ENCODE data around the gene ITCH. TPM values are rescaled to one million over a fixed set of nuclear protein-coding genes. Genes with fewer than 3 reads are reported as not detected.

The ITCH gene
- total RNA-seq, 2 experiments from 2014 or later = 41.4 to 43.5 TPM

- Mint-ChIP-seq H3K36me3 (ENCODE audit: low read depth) (peaks cover 27% of the 10 kb centered on the region), H3K4me3 (no peak overlapping the region), H3K4me1 (peaks cover 28% of the 10 kb centered on the region), H3K9me3 (ENCODE audit: low read depth) (no peaks in the 10 kb centered on the region), H3K27me3 (no peaks in the 10 kb centered on the region), H3K27ac (no peak overlapping the region)
- intact Hi-C loops (cut with DNase I, micrococcal nuclease) = no loop called here
- POLR2A ChIA-PET = no interaction called here
- CTCF ChIA-PET = interaction anchor here (0.6 to 1.5 kb wide), 3 partner anchors 13 to 929 kb away, joined by 3 to 4 read pairs (median 4); no protein-coding TSS in a partner anchor
- DNase-seq (no peak), ATAC-seq (no peak)
Observed at GRCh38 chr20:34525342-34525708, 162.3 kb downstream of the ITCH start.

GRCh38 chr20:34525709-34526416 lies 162.8 kb downstream of the ITCH start:
- Mint-ChIP-seq H3K36me3 (ENCODE audit: low read depth) (peaks cover 27% of the 10 kb centered on the region), H3K4me3 (no peak overlapping the region), H3K27ac (no peak overlapping the region), H3K27me3 (no peaks in the 10 kb centered on the region), H3K4me1 (peaks cover 28% of the 10 kb centered on the region), H3K9me3 (ENCODE audit: low read depth) (no peaks in the 10 kb centered on the region)
- intact Hi-C loops (cut with DNase I, micrococcal nuclease) = no loop called here
- POLR2A ChIA-PET = no interaction called here
- DNase-seq (no peak), ATAC-seq (no peak)
- CTCF ChIA-PET = interaction anchor here (0.6 to 1.7 kb wide), 5 partner anchors 10 to 928 kb away, joined by 3 to 9 read pairs (median 4); partner anchors contain the start of gene DYNLRB1

GRCh38 chr20:34526466-34526865 lies 163.4 kb downstream of the ITCH start:
- Mint-ChIP-seq H3K4me1 (peaks cover 25% of the 10 kb centered on the region), H3K27ac (no peak overlapping the region), H3K4me3 (no peak overlapping the region), H3K27me3 (no peaks in the 10 kb centered on the region), H3K9me3 (ENCODE audit: low read depth) (no peaks in the 10 kb centered on the region), H3K36me3 (ENCODE audit: low read depth) (peaks cover 27% of the 10 kb centered on the region)
- ChIA-PET CTCF (interaction anchor here (0.7 to 1.7 kb wide), 5 partner anchors 10 to 397 kb away, joined by 3 to 9 read pairs (median 4); partner anchors contain the start of gene DYNLRB1), POLR2A (no interaction called here)
- ATAC-seq (no peak), DNase-seq (no peak)
- intact Hi-C loops (cut with DNase I, micrococcal nuclease) = no loop called here

- Mint-ChIP-seq H3K27ac (no peak overlapping the region), H3K4me3 (no peak overlapping the region), H3K9me3 (ENCODE audit: low read depth) (no peaks in the 10 kb centered on the region), H3K27me3 (no peaks in the 10 kb centered on the region), H3K36me3 (ENCODE audit: low read depth) (peaks cover 24% of the 10 kb centered on the region), H3K4me1 (peaks cover 19% of the 10 kb centered on the region)
- DNase-seq (no peak), ATAC-seq (no peak)
- ChIA-PET POLR2A (no interaction called here), CTCF (interaction anchor here (0.7 to 1.7 kb wide), 4 partner anchors 10 to 398 kb away, joined by 3 to 9 read pairs (median 4); partner anchors contain the start of gene DYNLRB1)
- intact Hi-C loops (cut with DNase I, micrococcal nuclease) = no loop called here
Observed at GRCh38 chr20:34527016-34527415, 163.9 kb downstream of the ITCH start.

- Mint-ChIP-seq H3K27me3 (no peaks in the 10 kb centered on the region), H3K9me3 (ENCODE audit: low read depth) (no peaks in the 10 kb centered on the region), H3K4me3 (no peak overlapping the region), H3K27ac (no peak overlapping the region), H3K36me3 (ENCODE audit: low read depth) (peaks cover 19% of the 10 kb centered on the region), H3K4me1 (peaks cover 3% of the 10 kb centered on the region)
- POLR2A ChIA-PET = no interaction called here
- CTCF ChIA-PET = no interaction called here
- ATAC-seq (no peak), DNase-seq (no peak)
- intact Hi-C loops (cut with DNase I, micrococcal nuclease) = no loop called here
Observed at GRCh38 chr20:34528921-34529297, 165.8 kb downstream of the ITCH start.

- intact Hi-C loops (cut with DNase I, micrococcal nuclease) = no loop called here
- POLR2A ChIA-PET = no interaction called here
- CTCF ChIA-PET = interaction anchor here (0.6 to 2.6 kb wide), 4 partner anchors 9 to 364 kb away, joined by 3 to 14 read pairs (median 5); no protein-coding TSS in a partner anchor
Observed at GRCh38 chr20:34529742-34530141, 166.7 kb downstream of the ITCH start.

GRCh38 chr20:34530342-34530741 lies 167.3 kb downstream of the ITCH start:
- ATAC-seq (no peak), DNase-seq (no peak)
- ChIA-PET POLR2A (interaction anchor here (0.7 kb wide), 1 partner anchor 15 kb away, joined by 4 read pairs; no protein-coding TSS in a partner anchor), CTCF (interaction anchor here (1.1 to 2.6 kb wide), 5 partner anchors 8 to 239 kb away, joined by 3 to 14 read pairs (median 6); no protein-coding TSS in a partner anchor)
- H3K36me3 Mint-ChIP-seq (ENCODE audit: low read depth) = peaks cover 26% of the 10 kb centered on the region
- peaks cover 3% of the 10 kb centered on the region for H3K4me1 Mint-ChIP-seq
- no peak overlapping the region for H3K4me3 Mint-ChIP-seq
- no peaks in the 10 kb centered on the region for H3K27me3 Mint-ChIP-seq
- no peak overlapping the region for H3K27ac Mint-ChIP-seq
- intact Hi-C loops (cut with DNase I, micrococcal nuclease) = no loop called here
- H3K9me3 Mint-ChIP-seq (ENCODE audit: low read depth) = no peaks in the 10 kb centered on the region

More at GRCh38 chr20:34529742-34530141, 166.7 kb downstream of the ITCH start:
- no peak overlapping the region for H3K27ac Mint-ChIP-seq
- H3K36me3 Mint-ChIP-seq (ENCODE audit: low read depth) = peaks cover 23% of the 10 kb centered on the region
- ATAC-seq (no peak), DNase-seq (no peak)
- H3K4me1 Mint-ChIP-seq = peaks cover 3% of the 10 kb centered on the region
- H3K4me3 Mint-ChIP-seq = no peak overlapping the region
- no peaks in the 10 kb centered on the region for H3K27me3 Mint-ChIP-seq
- H3K9me3 Mint-ChIP-seq (ENCODE audit: low read depth) = no peaks in the 10 kb centered on the region

- Mint-ChIP-seq H3K9me3 (ENCODE audit: low read depth) (no peaks in the 10 kb centered on the region), H3K4me3 (no peak overlapping the region), H3K27me3 (no peaks in the 10 kb centered on the region), H3K4me1 (no peaks in the 10 kb centered on the region), H3K36me3 (ENCODE audit: low read depth) (peaks cover 23% of the 10 kb centered on the region), H3K27ac (no peak overlapping the region)
- intact Hi-C loops (cut with DNase I, micrococcal nuclease) = no loop called here
- POLR2A ChIA-PET = interaction anchor here (0.8 kb wide), 1 partner anchor 16 kb away, joined by 3 read pairs; the partner anchor contains the start of gene DYNLRB1
- no peak for ATAC-seq
- no peak for DNase-seq
- CTCF ChIA-PET = interaction anchor here (0.6 to 2.6 kb wide), 6 partner anchors 13 to 219 kb away, joined by 3 to 14 read pairs (median 4); no protein-coding TSS in a partner anchor
Observed at GRCh38 chr20:34531608-34532265, 168.7 kb downstream of the ITCH start.

GRCh38 chr20:34532320-34532719 lies 169.2 kb downstream of the ITCH start:
- Mint-ChIP-seq H3K36me3 (ENCODE audit: low read depth) (peaks cover 24% of the 10 kb centered on the region), H3K27me3 (no peaks in the 10 kb centered on the region), H3K4me1 (no peaks in the 10 kb centered on the region), H3K9me3 (ENCODE audit: low read depth) (no peaks in the 10 kb centered on the region), H3K27ac (no peak overlapping the region), H3K4me3 (no peak overlapping the region)
- intact Hi-C loops (cut with DNase I, micrococcal nuclease) = no loop called here
- DNase-seq (no peak), ATAC-seq (no peak)
- ChIA-PET POLR2A (no interaction called here), CTCF (interaction anchor here (0.6 to 2.6 kb wide), 3 partner anchors 12 to 220 kb away, joined by 4 to 14 read pairs (median 6); no protein-coding TSS in a partner anchor)

GRCh38 chr20:34532756-34533155 lies 169.7 kb downstream of the ITCH start:
- POLR2A ChIA-PET = no interaction called here
- intact Hi-C loops (cut with DNase I, micrococcal nuclease) = no loop called here
- peaks cover 23% of the 10 kb centered on the region for H3K36me3 Mint-ChIP-seq (ENCODE audit: low read depth)

GRCh38 chr20:34534391-34535165 lies 171.5 kb downstream of the ITCH start:
- peaks cover 20% of the 10 kb centered on the region for H3K36me3 Mint-ChIP-seq (ENCODE audit: low read depth)
- CTCF ChIA-PET = interaction anchor here (0.8 to 1.8 kb wide), 2 partner anchors 10 to 31 kb away, joined by 3 to 7 read pairs; no protein-coding TSS in a partner anchor
- H3K9me3 Mint-ChIP-seq (ENCODE audit: low read depth) = no peaks in the 10 kb centered on the region
- no peak overlapping the region for H3K27ac Mint-ChIP-seq
- DNase-seq (no peak), ATAC-seq (no peak)
- H3K4me3 Mint-ChIP-seq = no peak overlapping the region
- intact Hi-C loops (cut with DNase I, micrococcal nuclease) = loop anchor here (5.0 kb wide), 2 partner anchors 222 to 233 kb away; no protein-coding TSS in a partner anchor
- H3K4me1 Mint-ChIP-seq = no peaks in the 10 kb centered on the region
- POLR2A ChIA-PET = no interaction called here
- no peaks in the 10 kb centered on the region for H3K27me3 Mint-ChIP-seq

More at GRCh38 chr20:34532756-34533155, 169.7 kb downstream of the ITCH start:
- ATAC-seq = no peak
- no peak overlapping the region for H3K4me3 Mint-ChIP-seq
- no peak overlapping the region for H3K27ac Mint-ChIP-seq
- no peak for DNase-seq
- CTCF ChIA-PET = no interaction called here
- H3K4me1 Mint-ChIP-seq = no peaks in the 10 kb centered on the region
- no peaks in the 10 kb centered on the region for H3K27me3 Mint-ChIP-seq
- no peaks in the 10 kb centered on the region for H3K9me3 Mint-ChIP-seq (ENCODE audit: low read depth)
